HG03025 (cell line): Measurements from ENCODE around the gene EPHB1.
"Not testable (repeated sequence)": the region's sequence is repeated elsewhere in the genome, so short reads cannot be mapped to it uniquely, and the experiment has no call there.

Experiments used
- ATAC-seq: cut with Tn5 transposase; IDR thresholded peaks from one replicate; pipeline ENCODE4 v1.9.1; 2021; ENCODE audit warnings: mild to moderate bottlenecking, moderate library complexity; ENCODE audit not compliant: unreplicated experiment, low FRiP score

Gene EPHB1

DNA sequence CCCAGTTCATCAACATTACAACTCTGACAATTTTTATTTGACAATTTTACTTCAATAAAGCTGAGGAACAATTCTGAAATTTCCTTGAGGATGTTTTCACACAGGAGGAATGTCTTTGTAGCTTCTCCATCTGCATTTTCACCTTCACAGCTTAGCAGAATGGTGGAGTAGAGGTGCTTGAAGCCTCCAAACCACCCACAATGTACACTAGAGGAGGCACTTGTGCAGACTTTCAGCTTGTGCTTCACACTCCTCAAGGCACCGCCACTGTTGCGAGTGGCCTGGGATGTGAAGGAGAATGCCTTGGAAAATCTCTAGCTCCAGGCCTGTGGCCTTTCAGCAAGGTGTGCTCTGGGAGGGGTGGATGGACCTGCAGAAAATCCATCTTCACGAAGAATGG, 181.9 kb downstream of the EPHB1 start:
- no peak for ATAC-seq

GRCh38 chr3:134978658-134979057, 183.6 kb downstream of the EPHB1 start:
- no peak for ATAC-seq

DNA sequence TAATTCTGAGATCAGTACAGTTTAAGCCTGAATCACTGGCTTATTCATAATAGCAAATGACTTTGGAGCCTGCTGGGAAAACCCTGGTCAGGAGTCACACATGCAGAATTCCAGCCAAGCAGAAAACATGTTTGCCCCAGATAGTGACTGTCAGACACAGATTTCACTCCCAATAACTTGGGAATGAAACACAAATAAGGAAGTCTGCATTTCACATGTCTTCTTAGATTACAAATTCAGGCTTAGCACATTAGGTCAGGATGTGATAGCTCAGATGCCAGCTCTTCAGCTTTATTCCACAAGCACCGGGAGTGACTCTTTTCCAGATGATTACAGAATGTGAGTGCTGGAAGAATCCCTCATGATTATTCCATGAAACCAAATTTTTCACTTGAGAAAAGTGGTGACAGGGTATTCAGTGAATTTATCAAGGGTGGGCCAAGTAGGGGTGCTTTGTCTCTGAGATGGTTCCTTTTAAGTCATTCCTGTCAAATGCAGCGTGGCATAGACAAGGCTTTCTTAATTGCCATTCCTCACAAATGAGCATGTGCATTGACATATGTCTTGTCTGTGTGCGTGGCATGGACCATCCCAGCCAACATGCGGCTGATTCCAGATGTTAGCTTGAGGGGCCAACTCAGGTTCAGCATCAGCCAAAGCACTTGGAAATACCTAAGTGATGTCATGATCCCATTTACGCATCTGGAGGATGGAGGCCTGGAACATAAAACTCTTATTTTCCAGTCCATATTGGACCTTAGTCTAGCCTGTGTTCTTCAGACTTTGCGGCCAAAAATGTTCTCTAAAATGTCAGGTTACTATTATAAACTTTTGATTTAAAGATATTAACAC, 191.0 kb downstream of the EPHB1 start:
- no peak for ATAC-seq

DNA sequence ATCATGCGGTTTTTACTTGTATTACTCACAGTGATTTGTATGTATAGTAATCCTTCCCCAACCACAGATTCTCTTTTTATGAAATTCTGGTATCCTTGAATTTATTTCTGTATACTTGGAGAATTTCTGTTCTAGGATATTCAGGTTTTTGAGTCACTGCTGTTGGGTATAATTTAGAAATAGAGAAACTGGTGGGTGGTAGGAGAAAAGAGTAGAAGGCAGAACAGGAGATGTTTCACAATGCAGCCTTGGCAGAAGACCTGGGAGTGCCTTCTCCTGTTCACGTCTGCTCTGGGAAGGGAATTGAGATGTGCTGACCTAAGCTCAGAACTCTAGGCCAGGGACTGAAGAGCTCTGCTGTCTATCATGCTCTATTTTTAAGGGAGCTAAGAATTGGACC, 193.6 kb downstream of the EPHB1 start:
- no peak for ATAC-seq

DNA sequence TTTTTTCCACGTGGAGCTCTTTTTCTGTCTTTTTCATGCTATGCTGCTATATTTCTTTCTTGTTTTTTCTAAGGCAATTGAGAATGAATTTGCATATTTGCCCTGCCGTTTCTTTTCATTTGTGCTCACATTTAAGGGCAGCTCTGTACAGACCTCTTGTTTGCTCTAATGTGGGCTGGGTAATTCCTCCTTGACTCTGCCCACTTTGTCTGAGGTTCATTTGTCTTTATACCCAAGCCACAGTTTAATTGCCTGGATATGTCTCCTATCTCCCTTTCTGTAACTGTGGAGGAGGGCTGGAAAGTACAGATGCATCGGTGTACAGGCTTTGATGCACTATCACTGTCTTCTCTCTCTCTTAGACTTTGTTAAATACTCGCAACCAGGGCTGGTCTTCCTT, 195.9 kb downstream of the EPHB1 start:
- ATAC-seq, result no peak

GRCh38 chr3:134991472-134992010, 196.5 kb downstream of the EPHB1 start:
- ATAC-seq, result no peak

DNA sequence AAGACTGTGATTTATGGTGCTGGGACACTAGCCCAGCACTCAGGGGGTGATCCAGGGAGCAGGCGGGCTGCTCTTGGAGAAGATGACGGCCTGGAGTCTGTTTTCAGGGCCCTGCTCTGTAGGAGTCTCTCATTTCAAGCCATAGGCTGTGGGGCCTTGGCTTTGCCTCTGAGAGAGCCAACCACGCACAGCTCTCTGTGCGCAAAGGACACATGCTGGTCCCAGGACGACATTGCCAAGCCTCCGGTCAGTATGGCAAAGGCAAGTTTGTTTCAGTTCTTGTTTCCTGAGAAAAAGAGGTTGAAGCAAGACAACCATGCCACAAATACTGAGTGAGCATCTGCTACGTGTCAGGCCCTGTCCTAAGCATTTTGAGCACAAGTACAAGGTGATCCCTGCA, 197.1 kb downstream of the EPHB1 start:
- no peak for ATAC-seq

DNA sequence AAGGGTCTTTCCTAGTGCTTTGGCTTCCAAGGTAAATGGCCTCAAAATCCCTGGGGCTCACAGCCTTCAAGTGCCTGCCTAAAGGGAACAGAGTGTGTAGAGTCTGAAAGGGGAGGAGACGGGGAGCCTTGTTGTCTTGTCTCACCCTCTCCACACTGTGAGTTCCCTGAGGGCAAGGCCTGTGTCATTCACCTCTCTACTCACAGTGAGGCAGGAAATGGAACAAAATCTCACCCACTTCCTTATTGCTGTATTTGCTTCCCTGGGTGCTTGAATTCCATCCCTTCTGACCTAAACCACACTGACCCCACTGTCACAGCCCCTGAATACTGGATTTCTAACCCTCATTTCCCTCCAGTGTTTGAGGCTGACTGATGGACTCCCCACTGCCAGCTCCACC, 197.5 kb downstream of the EPHB1 start:
- ATAC-seq, result no peak

- no peak for ATAC-seq
These were observed 198.0 kb downstream of the EPHB1 start for GRCh38 chr3:134993011-134993410.

DNA sequence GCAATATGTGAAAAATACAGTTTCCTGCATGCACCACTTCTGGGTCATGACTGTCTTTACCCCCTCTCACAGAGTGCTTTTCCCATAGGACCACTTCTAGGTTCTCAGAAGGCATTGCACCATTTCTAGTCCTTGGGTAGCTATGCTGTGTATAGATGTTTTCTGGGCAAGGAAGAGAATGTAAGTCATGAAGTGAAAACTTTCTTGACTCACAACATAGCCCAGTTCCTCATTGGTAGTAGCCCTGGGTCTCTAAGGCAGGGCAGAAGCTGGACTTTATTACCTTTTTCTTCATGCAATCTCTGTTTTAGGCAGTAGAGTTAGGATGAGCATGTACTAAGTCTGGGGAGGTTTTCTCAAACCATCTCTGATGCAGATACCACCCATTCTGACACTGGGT, 203.1 kb downstream of the EPHB1 start:
- no peak for ATAC-seq

DNA sequence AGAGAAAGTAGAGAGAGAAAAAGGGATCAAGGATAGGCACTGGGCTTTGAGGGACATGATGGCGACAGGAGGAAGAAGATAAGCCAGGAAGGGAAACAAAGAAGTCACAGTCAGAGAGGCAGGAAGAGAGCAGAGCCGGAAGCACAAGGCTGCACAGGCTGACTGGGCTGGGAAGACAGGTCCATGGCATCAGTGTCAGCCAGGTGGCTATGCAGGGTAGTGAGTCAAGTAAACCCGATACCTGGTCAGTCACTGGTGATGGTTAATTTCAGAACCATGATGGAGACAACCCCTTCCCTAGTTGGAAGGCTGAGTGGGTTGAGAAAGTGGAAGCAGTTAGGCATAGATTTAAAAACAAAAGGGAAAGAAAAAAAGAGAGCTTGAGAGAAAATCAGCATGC, 203.8 kb downstream of the EPHB1 start:
- no peak for ATAC-seq

- ATAC-seq, result no peak
These were observed 205.4 kb downstream of the EPHB1 start for GRCh38 chr3:135000465-135000864.

DNA sequence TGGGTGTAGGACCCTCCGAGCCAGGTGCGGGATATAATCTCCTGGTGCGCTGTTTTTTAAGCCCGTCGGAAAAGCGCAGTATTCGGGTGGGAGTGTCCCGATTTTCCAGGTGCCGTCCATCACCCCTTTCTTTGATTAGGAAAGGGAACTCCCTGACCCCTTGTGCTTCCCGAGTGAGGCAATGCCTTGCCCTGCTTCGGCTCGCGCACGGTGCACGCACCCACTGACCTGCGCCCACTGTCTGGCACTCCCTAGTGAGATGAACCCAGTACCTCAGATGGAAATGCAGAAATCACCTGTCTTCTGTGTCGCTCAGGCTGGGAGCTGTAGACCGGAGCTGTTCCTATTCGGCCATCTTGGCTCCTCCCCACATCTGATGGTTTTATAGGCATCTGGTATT, 210.6 kb downstream of the EPHB1 start:
- ATAC-seq, result not testable (repeated sequence)

- ATAC-seq, result no peak
These were observed 212.5 kb downstream of the EPHB1 start for GRCh38 chr3:135007607-135008006.

- ATAC-seq, result no peak
These were observed 213.3 kb downstream of the EPHB1 start for GRCh38 chr3:135008326-135008725.

- no peak for ATAC-seq
These were observed 214.0 kb downstream of the EPHB1 start for GRCh38 chr3:135009014-135009413.

- ATAC-seq, result no peak
These were observed 217.0 kb downstream of the EPHB1 start for GRCh38 chr3:135012101-135012500.

DNA sequence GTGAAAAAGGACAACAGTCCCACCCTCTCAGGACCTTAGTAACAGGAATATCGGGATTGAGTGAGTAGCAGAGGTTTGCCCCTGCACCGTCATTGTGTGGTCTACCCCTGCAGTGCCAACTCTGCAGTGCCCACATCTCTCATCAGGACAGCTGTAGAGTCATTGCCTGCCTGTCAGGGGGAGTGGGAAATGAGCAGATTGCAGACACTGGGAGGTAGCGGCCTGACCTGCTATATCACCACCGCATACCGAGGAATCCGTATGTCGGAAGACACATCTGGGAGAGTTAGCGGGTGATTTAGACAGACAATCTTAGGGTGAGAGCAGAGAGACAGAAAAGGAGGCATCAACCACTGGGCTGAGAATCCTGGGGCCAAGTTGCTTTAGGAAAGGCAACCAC, 218.1 kb downstream of the EPHB1 start:
- no peak for ATAC-seq

- no peak for ATAC-seq
These were observed 219.5 kb downstream of the EPHB1 start for GRCh38 chr3:135014566-135014965.

DNA sequence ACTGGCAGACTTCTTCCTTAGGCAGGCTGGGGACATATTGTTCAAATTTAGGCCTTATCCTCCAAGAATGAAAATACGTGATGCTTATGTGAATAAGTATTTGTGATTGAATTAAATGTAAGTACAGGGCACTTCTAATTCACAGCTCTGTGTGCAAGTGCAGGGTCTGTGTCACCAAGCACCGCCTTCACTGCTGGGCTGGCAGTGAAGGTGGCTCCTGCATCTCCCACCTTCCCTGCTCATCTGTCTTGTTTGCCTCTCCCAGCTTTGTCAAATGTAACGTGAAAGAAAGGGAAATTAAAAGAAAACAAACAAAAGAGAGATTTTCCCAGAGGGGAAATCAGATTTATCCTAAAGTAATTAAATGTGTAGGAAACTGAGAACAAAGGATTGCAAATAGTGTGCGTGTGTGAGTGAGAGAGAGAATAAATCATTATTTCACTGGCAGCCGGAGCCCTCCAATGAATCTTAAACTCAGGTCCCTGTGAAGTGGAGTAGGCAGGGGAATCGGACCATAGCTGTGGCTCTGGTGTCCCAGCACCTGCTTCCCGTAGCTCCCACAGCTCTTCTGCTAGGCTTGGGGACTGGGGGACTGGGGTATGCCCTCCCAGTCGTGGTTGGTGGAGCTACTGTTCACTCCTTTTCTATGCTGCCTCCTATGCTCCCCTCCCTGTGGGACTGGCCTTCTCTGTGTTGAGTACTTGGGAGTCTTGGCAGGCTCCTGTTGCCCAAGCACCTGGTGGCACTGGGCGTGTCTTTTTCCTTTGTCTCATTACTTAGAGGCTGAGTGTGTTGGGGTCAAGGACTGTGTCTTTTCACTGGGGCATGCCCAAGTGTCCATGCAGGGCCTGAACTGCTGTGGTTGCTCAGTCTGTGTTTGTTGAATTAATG, 222.2 kb downstream of the EPHB1 start:
- no peak for ATAC-seq

DNA sequence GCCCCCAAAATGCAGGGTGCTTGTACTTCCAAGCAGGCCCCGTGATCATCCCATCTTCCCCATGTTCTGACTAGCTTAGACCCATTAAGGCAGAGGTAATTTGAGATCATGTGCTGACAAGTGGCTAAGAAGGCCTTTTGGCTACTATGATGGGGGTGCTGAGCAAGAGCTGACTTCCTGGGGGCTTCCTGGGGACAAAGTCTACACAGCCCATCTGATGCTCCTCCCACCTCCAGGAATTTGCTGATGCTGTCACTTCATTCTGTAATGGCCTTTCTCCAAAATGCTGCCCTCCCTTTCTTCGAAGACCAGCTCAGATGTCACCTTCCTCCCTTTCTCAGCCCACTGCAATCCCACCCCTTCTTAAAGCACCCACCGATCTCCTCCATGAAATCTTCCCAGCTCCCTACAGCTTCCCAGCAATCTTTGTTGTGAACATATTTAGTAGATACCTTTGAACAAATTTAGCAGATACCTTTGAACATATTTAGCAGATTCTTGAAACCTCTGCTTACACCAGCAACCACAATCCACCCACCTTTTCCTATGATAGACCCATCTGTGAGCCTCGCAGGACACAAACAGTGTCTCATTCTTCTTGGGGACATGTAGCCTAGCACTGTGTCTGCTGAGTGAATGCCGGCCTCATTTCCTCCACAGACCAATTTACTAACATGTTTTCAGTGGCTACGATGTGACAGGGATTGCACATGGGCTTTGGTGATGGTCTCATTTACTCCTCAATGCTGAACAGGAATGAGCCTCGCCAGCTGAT, 223.3 kb downstream of the EPHB1 start:
- peak; percentile 95 for ATAC-seq
